Measurements from ENCODE around the gene EIF3K.
A peak's percentile ranks its signal among the peaks of the same experiment; 100 is the strongest.
"Not testable (repeated sequence)": the region's sequence is repeated elsewhere in the genome, so short reads cannot be mapped to it uniquely, and the experiment has no call there.

EIF3K gene

GRCh38 chr19:38618590-38619360 lies at the start of gene EIF3K:
Gene EIF3K (plus strand): TSS chr19:38619188. CDS start chr19:38619269, 81 bp downstream.
- peak within 1 kb of the TSS; percentile 100 for H3K4me3 ChIP-seq (ENCODE audit: low read length)
- no peak for TF ChIP-seq CTCF (conservative IDR thresholded peaks at IDR 0.05; ENCODE audit: low read length)
- DNase-seq (ENCODE audit: low read depth) = peak; percentile 98

- TF ChIP-seq CTCF (conservative IDR thresholded peaks at IDR 0.05; ENCODE audit: low read length) = no peak
- no peak for DNase-seq (ENCODE audit: low read depth)
- H3K4me3 ChIP-seq (ENCODE audit: low read length) = no peak overlapping the region
These were observed 49.5 kb upstream of the EIF3K start for GRCh38 chr19:38569368-38569983.

GRCh38 chr19:38571682-38572081 lies 47.3 kb upstream of the EIF3K start:
- TF ChIP-seq CTCF (conservative IDR thresholded peaks at IDR 0.05; ENCODE audit: low read length) = no peak
- no peak overlapping the region for H3K4me3 ChIP-seq (ENCODE audit: low read length)
- no peak for DNase-seq (ENCODE audit: low read depth)

- DNase-seq (ENCODE audit: low read depth) = no peak
- no peak for TF ChIP-seq CTCF (conservative IDR thresholded peaks at IDR 0.05; ENCODE audit: low read length)
- H3K4me3 ChIP-seq (ENCODE audit: low read length) = no peak overlapping the region
These were observed 41.2 kb upstream of the EIF3K start for GRCh38 chr19:38577826-38578225.

GRCh38 chr19:38579304-38579703 lies 39.7 kb upstream of the EIF3K start:
- not testable (repeated sequence) for H3K4me3 ChIP-seq (ENCODE audit: low read length); DNase-seq (ENCODE audit: low read depth)

- no peak for DNase-seq (ENCODE audit: low read depth)
- no peak overlapping the region for H3K4me3 ChIP-seq (ENCODE audit: low read length)
- TF ChIP-seq CTCF (conservative IDR thresholded peaks at IDR 0.05; ENCODE audit: low read length) = no peak
These were observed 38.9 kb upstream of the EIF3K start for GRCh38 chr19:38580080-38580479.

- H3K4me3 ChIP-seq (ENCODE audit: low read length) = no peak overlapping the region
- no peak for DNase-seq (ENCODE audit: low read depth)
- TF ChIP-seq CTCF (conservative IDR thresholded peaks at IDR 0.05; ENCODE audit: low read length) = no peak
These were observed 35.6 kb upstream of the EIF3K start for GRCh38 chr19:38583219-38583984.

All from AG10803 (cell line).